GM18526 (cell line): ENCODE results near the gene BIK.

Experiments used
- POLR2A ChIP-seq: IDR thresholded peaks from 3 replicates; pipeline ENCODE4 v1.6.1; 2011; ENCODE audit not compliant: insufficient read length; ENCODE audit errors: extremely low read depth

The BIK gene

GRCh38 chr22:43098356-43098755 lies 12.2 kb upstream of the BIK start:
- no peak for TF ChIP-seq POLR2A

GRCh38 chr22:43099095-43099494 lies 11.5 kb upstream of the BIK start:
- TF ChIP-seq POLR2A: no peak

- no peak for TF ChIP-seq POLR2A
These were observed 10.3 kb upstream of the BIK start for GRCh38 chr22:43100225-43100624.

GRCh38 chr22:43101306-43101705 lies 9.2 kb upstream of the BIK start:
- no peak for TF ChIP-seq POLR2A

GRCh38 chr22:43106302-43106701 lies 4.2 kb upstream of the BIK start:
- no peak for TF ChIP-seq POLR2A

GRCh38 chr22:43109511-43109910 lies 1.0 kb upstream of the BIK start:
- TF ChIP-seq POLR2A: no peak

- TF ChIP-seq POLR2A: no peak
These were observed 568 bp upstream of the BIK start for GRCh38 chr22:43109921-43110443.

- no peak for TF ChIP-seq POLR2A
These were observed 525 bp downstream of the BIK start for GRCh38 chr22:43110927-43111623.

- TF ChIP-seq POLR2A: no peak
These were observed 3.1 kb downstream of the BIK start for GRCh38 chr22:43113526-43114251.

GRCh38 chr22:43114958-43115357 lies 4.4 kb downstream of the BIK start:
- no peak for TF ChIP-seq POLR2A

GRCh38 chr22:43116932-43117331 lies 6.4 kb downstream of the BIK start:
- no peak for TF ChIP-seq POLR2A

- no peak for TF ChIP-seq POLR2A
These were observed 7.7 kb downstream of the BIK start for GRCh38 chr22:43118024-43118849.

GRCh38 chr22:43118953-43119458 lies 8.5 kb downstream of the BIK start:
- no peak for TF ChIP-seq POLR2A

GRCh38 chr22:43126501-43127165 lies 16.1 kb downstream of the BIK start:
- TF ChIP-seq POLR2A: no peak

- TF ChIP-seq POLR2A: no peak
These were observed 16.8 kb downstream of the BIK start for GRCh38 chr22:43127166-43127908.

GRCh38 chr22:43128116-43128515 lies 17.6 kb downstream of the BIK start:
- no peak for TF ChIP-seq POLR2A
